GM18519 (cell line): ENCODE data around the gene ZBTB12.

Source experiments
- ATAC-seq: cut with Tn5 transposase; IDR thresholded peaks from one replicate; pipeline ENCODE4 v1.9.1; 2021; ENCODE audit warnings: mild to moderate bottlenecking, moderate library complexity; ENCODE audit not compliant: unreplicated experiment, low FRiP score

ZBTB12 gene

DNA sequence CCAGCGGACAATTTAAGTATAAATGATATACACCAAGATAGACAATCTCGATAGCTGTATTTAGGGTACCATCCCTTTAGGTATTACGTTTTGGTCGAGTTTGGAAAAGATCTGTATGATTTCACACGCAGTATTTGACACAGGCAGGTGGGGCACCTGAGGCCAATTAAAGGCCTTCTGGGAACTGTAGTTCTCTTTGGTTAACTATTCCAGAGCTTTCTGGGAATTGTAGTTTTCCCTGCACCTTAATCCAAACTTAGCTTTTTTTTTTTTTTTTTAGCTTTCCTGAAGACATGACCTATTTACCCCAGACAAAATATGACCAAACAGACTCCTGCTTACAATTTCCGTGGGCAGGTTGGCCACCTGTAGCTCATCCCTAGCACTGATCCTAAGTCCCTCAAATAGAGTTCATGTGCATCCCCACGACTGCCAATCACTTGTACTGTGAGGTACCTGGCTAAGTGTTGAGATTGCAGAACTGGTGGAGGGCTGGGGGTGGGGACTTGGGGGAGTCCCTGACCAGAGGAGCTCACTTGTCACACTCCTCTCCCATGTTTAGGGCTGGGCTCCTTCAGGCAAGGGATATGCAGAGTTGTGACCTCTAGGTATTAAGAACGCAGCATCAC, 3.4 kb downstream of the ZBTB12 start:
- ATAC-seq: no peak

GRCh38 chr6:31897612-31898382, 4.1 kb downstream of the ZBTB12 start, which contains the start of gene EHMT2:
Gene EHMT2, minus strand, starts transcription at chr6:31897698. Its CDS starts 21 bp downstream, at chr6:31897677.
- no peak for ATAC-seq

DNA sequence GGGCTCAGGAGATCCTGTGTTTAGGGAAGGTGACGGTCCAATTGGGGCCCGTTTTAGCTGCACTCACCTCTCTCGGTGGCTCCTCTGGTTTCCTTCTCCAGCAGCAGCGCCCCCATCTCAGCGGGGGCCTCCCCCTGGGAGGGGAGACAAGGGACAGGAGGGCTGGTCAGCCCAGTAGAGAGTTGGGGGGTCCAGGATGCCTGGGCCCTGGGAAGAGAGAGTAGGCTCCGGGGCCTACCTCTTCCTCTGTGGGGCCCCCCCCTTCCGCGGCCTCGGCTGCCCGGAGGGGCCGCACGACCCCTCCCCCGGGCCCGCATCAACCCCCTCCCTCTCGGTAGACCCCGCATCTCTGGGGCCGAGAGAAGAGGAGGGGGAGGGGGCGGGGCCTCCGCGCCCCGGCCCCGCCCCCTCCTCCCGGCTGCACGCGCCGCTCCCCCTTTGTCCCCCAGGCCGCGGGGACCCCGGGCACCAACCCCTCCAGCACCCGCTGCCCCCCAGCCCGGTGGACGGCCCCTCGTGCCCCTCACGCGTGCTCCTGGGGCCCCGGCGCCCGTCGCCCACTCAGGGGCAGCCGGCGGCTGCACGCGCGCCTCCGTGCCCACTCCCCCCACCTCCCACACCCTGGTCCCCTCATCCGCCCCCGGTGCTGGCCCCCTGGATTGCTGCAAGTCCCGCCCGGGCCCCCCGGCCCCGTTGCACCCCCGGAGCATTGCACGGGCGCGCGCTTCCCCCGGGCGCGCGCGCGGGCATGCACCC, 4.9 kb downstream of the ZBTB12 start:
- ATAC-seq: no peak

DNA sequence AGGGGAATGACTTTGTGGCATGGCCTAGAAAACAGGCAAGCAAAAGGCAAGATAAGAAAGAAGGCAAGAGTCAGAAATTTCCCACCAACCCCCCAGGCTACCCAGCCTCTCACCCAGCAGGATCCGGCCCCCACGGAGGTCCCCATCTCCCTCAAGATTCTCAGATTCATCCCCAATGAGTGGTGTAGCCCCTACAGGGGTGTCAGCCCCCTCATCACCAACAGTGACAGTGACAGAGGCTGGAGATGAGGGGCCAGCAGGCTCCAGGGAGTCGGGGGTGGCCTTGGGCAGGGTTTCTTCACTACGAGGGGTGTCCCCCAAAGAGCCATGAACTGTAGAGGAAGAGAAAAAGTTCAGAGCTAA, 5.4 kb downstream of the ZBTB12 start:
- ATAC-seq: no peak

DNA sequence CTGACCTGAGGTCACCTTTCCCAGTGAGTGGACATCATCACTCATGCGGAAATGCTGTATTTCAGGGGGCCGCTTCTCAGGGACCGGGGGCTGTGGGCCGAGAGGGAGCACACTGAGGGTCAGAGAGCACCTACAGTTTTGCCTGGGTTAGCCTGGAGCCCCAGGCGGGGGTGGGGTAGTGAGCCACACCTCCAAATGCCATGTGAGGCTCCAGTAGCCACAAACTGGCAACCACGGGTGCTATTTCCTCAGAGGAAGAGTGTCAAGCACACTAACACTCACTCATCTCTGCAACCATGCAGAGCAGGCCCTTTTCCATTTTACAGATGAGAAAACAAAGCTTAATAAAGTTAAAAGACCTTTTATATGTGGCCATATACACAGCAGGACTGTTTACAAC, 9.1 kb downstream of the ZBTB12 start:
- ATAC-seq: no peak

- no peak for ATAC-seq
Observed at GRCh38 chr6:31889331-31889972, 12.4 kb downstream of the ZBTB12 start.

GRCh38 chr6:31888276-31889258, 13.3 kb downstream of the ZBTB12 start:
- ATAC-seq: no peak

- ATAC-seq: no peak
Observed at GRCh38 chr6:31887173-31888007, 14.5 kb downstream of the ZBTB12 start.

DNA sequence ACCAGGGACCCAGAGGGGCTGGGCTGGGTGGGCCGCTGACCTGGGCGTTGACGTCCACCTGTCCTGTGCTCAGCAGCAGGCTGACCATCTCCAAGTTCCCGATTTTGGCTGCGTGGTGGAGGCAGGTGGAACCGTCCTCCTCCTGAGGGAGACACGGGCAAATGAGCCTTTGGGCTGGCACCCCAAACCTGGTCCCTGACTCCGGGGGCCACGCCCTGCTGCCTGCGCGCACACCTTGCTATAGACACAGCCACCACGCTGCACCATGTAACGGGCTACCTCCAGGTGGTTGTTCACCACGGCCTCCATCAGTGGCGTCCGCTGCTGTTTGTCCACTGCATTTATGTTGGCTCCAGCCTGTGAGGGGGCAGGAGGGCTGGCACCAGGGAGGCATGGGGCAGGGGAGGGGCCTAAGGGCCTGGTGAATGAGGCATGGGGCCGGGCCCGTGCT, 15.3 kb downstream of the ZBTB12 start:
- ATAC-seq: no peak

DNA sequence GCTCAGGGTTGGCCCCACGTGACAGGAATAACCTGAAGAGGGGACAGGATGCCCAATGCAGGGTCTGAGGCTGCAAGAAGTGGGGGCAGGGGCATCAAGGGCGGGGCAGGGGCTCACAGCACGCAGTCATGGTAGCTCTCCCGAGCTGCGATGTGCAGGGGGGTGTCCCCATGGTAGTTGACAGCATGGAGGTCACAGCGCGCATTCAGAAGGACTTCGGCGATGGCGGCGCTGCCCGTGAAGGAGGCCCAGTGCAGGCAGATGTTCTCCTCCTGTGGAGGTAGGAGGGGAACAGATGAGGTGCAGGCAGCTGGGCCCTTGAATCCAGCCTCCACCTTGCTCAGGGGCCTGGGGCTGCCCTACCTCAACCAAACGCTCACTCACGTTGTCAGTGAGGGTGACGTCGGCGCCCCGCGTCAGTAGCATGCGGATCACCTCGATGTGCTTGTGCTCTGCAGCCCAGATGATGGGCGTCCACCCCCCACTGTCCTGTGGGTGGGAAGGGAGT, 17.3 kb downstream of the ZBTB12 start:
- no peak for ATAC-seq

DNA sequence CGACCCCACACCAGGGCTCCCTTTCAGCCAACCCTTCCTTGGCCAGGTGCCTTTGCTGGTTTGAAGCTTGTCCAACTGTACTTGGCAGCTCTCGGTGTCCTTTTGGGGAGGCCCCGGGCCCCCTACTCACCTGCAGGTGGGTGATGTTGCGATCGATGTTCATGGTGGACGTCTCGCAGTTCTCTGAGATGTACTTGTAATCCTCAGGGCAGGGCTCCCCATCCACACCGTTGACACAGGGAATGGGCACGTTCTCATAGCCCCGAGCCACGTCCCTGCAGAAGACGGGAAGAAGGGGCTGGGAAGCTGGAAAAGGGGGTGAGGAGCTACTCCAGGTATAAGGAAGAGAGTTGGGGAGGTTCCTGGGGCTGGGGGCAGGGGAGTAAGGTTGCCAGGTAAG, 18.2 kb downstream of the ZBTB12 start:
- ATAC-seq: no peak

DNA sequence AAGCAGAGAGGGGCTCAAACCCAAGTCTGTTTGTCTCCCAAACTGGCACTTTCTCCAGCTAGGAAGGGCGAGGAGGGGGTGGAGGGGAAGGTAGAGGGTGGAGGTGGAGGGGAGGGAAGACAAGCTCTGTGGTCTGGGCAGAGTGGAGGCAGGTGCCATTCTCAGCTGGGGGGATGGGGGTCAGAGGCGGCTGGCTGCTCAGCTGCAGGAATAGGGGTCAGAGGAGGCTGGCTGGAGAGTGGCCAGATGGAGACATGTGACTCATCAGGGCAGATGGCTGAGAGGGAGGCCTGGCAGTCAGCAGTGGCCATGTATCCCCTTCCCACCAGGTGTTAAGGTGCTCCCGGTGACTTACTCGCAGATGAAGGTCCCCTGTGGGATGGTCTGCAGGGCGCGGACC, 19.5 kb downstream of the ZBTB12 start:
- no peak for ATAC-seq

- no peak for ATAC-seq
Observed at GRCh38 chr6:31881136-31881859, 20.6 kb downstream of the ZBTB12 start.

DNA sequence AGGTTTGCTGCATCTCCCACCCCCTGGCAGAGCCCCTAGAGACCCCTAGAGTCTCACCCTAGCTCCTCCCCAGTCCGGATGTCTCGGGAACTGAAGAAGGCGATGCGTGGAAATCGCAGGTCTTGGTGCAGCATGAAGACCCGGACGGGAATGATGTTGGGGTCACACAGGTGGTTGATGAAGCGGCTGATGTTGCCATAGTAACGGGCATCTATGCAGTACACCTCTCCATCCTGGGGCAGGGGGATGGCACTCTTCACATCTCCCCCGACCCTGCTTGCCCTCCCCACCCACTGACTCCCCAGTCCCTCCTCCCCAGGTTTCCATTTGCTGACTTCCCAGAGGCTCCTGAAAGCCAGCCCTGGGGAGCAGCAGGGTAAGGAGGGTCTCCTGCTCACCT, 21.3 kb downstream of the ZBTB12 start:
- no peak for ATAC-seq

DNA sequence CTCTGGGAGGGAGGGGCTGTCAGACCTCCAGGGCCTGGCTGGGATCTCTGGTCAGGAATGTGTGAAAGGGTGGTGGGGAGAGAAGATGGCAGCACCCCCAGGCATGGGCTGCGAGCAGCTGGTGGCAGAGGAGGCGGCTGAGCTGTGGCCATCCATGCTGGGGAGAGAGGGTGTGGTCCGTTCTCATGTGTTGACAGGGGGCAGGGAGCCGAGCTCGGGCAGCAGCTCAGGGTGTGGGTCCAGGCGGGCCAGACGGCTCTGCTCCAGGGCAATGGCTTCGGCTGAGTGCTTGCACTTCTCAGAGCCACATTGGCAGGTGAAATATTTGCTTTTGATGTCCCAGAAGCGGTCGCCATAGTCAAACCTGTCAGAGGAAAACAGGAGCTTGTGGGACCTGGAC, 22.0 kb downstream of the ZBTB12 start:
- no peak for ATAC-seq

DNA sequence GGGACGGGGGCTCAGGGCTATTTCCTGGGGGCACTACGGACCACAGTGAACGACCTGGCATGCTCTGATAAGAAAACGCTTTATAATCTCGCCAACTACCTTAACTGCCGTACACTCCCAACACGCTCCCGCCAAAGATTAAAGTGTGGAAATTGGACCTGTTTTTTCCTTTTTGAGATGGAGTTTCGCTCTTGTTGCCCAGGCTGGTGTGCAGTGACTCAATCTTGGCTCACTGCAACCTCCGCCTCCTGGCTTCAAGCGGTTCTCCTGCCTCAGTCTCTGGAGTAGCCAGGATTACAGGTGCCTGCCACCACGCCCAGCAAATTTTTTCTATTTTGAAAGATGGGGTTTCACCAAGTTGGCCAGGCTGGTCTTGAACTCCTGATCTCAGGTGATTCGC, 22.7 kb downstream of the ZBTB12 start:
- no peak for ATAC-seq

DNA sequence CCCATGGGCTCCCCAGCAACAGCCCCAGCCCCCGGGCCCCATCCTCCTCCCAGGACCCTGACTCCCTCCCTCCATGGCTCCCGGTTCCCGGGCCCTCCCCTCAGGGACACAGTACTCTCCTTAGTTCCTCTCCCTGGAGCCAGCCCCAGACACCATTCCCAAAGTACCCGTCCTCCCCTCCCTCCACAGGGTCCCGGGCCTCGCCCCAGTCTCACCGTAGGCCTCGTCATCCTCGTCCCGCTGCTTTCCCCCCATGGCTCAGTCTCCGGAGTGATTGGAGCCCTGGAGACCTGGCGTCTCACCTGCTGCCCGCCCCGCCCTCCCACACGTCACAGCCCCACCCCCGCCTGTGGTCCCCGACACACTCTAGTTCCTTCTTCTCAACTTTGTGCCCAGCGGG, 23.2 kb downstream of the ZBTB12 start, which contains the start of gene SLC44A4:
SLC44A4 (minus strand) TSS at position 272 of the 400 bp plus-strand sequence; CDS start at position 255, 17 bp downstream.
- no peak for ATAC-seq

DNA sequence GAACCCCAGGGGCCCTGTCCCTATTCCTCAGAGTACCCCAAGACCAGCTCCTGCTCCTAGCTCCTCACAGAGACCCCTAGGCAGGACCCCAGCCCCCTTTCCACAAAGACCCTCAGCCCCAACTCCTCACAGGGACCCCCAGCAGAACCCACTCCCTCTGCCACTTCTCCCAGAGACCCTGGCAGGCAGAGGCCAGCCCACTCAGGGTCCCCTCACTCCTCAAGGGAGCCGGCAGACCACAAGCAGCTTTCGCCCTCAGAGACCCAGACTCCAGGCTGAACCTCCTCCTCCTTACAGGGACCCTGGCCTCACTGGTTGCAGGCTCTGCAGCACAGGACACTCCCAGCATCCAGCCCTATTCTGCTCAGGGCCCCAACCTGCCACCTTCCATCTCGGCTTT, 23.7 kb downstream of the ZBTB12 start:
- ATAC-seq: no peak
